GM21737 (cell line): ENCODE results near the gene DNAJC4.
"Not testable (repeated sequence)": the region's sequence is repeated elsewhere in the genome, so short reads cannot be mapped to it uniquely, and the experiment has no call there.

Source experiments
- ATAC-seq: cut with Tn5 transposase; IDR thresholded peaks from one replicate; pipeline ENCODE4 v1.9.1; 2021; ENCODE audit warnings: mild to moderate bottlenecking, moderate library complexity; ENCODE audit not compliant: unreplicated experiment

DNAJC4 gene

DNA sequence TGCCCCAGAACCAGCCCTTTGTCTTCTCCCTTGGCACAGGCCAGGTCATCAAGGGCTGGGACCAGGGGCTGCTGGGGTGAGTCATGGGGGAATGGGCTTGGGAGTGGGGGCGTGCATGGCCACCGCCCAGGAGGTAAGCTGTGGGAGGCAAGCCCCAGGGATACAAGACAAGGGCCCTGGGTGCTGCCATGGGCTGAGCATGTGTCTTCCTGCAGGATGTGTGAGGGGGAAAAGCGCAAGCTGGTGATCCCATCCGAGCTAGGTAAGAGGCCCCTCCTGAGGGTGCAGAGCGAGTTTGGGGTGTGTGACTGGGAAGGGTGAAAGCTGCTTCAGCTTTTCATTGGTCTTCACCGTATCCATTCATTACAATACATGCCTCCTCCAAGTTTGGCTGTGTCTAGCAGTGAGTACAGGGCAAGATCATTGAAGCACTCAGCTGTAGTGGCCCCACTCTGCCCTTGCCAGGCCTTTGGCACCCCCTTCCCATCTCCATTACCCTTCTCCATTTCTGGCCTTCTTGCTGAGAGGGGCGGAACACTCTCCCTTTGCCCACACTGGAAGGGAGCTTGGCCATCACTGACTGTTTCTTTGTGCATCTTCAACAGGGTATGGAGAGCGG lies 13.0 kb downstream of the DNAJC4 start:
- ATAC-seq, result no peak

DNA sequence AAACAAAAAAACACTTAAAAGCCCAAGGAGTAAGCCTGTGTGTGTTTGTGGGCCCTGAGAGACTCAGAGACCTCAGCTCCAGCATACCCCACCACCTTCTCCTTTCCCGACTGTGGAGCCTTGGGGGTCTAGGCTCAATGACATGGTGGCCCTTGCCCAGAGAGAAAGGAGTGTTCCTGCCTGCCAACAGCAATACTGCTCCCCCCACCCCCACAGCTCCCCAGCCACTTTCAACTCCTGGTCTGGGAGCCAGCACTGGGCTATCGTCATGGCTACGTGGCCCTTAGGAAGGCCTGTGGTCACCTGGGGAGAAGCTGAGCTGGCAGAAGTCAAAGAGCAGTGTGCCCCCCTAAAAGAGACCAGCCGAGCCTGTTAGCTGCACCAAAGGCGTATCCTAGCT lies 13.8 kb downstream of the DNAJC4 start:
- no peak for ATAC-seq

DNA sequence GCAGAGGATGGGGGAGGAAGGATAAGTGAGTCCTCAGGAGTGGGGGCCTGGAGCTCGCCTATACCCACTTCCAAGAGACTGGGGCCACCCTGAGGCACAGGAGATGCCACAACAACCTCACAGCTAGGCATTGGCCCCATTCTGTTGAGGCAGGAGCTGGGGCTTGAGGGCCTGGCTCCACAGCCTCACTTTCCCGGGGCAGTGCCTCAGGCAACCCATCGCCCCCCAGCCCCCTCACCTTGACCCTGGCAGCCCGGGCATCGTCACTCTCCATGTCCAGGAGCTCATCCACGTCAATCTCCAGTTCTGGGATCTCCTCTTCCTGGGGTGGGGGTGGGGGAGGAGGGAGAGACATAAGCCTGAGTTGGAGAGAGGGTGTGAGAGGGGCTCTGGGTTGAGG lies 14.6 kb downstream of the DNAJC4 start:
- no peak for ATAC-seq

DNA sequence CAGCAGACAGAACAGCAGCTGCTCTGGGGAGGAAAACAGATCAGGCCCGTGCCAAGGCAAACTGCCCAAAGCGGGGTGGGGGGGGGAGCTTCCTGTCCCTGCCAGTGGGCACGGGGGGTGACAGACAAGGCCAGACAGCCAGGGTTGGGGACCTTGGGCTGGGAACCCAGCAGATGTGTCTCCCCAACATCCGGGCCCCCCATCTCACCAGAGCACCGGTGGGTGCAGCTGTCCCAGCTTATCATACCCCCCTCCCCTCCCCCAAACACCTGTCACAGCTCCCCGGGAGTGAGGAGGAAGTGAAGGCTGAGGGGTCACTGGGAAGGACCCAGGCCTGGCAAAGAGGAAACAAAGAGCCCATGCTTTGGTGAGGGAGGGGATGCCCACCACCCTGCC lies 15.1 kb downstream of the DNAJC4 start:
- no peak for ATAC-seq

DNA sequence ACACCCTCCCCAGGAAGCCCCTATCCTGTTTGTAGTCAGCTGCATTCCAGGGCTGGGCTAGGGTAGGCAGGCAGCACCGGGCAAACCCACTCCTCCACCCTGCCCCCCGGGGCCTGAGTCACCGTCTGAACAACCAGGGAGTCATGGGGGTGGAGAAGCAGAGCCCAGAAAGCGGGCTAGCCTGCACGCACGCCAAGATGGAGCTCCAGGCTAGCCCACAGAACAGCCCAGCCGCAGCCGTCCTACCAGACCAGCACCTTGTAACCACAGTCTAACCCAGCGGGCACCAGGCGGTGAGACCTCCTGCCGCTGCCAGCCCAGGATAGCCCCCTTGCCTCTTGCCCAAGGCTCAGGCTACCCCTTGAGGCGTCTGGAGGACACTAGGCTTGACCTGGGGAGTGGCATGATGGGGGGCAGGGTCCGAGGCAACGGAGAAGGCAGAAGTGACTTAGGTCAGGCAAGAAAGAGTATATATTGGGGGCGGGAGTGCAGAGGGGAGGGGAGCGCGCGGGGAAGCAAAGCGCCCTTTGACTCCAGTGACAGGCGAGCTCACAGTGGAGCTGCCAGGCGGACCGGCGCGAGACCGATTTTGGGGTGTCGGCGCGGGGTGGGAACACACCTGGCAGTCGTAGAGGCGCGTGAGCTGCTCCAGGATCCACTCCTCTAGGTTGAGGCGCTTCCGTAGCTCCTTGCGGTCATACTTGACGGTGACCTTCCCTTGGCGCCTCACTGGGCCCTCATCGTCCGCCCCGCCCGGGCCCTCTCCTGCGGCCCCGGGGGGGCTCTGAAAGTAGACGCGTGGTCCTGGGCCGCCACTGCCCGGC lies 15.7 kb downstream of the DNAJC4 start:
- ATAC-seq, result no peak

DNA sequence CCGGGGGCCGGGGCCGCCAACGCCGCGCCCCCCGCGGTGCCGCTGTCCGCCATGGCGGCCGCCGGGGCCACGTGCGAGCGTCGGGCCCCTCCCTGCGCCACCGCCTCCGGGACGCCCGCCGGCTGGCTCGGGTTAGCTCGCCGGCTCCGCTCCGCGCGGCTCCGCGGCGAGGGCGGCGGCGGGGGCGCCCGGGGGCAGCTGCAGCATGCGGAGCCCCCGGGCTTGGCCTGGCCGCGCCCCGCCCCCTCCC lies 16.2 kb downstream of the DNAJC4 start:
- ATAC-seq, result not testable (repeated sequence)

DNA sequence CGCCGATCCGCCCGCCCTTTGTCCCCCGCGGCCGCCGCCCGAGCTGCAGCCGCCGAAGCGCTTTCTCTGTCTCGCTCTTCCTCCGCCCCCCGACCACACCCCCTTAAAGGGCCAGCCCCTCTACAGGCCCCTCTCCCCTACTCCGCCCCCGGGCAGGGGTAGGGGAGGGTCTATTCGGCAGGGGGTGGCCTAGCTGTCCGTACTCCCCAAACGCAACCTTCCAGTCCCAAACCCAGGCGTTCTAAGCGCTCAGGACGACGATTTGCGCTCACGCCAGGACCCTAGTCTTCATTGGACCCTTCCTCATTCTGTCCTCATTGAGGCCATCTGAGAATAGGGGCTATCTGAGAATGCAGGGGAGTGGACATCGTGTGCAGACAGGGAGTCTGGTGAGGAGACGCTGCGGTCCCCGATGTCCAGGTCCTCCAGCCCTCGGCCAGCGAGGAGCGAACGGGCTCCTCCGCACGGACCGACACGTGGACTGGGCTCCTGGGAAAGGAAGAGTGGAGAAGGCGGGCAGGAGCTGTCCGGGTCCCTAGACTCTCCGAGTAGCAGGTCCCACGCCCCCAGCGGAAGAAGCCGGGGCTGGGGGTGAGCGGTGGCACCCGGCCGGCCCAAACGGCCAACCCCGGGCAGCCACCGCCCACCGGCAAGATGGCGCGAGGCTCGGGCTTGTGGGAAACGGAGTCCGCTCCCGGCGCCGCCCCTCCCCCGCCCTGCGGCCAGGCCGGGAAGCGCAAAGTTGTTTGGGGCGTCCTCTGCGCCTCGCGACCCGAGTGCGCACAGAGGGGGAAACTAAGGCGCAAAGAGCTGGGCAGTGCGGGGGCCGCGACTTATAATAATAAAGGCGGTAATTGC lies 16.8 kb downstream of the DNAJC4 start, which contains the start of gene PPP1R14B:
Gene PPP1R14B (minus strand): TSS at position 73 of the 858 bp plus-strand sequence. CDS start 270 bp downstream, outside the sequence.
- ATAC-seq, result no peak

DNA sequence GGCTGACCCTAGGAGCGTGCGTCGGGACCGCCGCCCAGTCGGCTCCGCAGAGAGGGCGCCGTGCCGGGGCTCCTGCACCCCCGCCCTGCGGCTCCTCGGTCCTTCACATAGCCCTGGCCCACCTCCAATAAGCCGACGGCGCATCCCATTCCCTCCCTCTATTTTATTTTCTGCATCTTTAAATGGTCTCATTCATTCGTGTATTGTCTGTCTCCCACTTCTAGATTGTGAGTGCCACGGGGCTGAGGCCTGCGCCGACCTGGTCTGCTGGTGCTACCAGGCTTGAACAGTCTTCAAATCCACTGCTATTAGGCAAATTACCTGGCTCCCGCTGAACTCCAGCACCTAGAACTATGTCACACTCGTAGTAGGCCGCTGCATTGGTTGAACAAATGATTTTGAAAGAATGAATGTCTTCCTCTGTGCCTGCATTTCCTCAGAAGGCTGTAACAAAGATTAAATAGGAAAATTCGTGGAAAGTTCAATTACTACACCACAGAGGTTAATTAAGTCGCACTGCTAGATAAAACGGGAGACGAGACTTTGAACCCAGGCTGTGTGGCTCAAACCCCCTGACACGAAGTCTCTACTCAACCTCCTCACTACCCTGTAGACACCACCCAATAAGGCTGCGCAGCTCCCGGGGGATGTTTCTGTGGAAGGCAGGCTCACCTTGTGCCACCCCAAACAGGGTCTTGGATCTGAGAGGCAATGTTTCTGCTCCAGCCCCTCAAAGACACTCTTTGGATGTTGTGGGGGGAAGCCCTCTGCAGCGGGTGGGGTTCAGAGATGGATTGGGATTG lies 17.6 kb downstream of the DNAJC4 start:
- no peak for ATAC-seq

DNA sequence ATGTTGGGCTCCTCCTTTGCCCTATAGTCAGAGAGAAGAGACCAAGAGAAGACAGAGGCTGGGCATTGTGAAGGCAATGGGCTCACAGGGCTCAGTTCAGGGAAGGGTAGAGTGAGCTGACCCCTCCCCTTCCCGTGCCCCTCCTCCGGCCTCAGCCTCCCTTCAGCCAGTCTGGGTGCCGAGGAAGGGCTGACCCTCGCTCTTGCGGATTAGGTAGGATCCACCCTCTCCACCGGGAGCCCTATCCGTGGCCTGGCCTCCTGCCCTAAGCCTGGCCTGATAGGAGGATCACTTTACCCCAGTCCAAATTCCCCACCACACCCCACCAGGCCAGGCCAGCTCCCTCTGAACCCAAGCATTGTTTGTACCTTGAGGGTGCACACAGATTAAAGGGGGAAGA lies 18.2 kb downstream of the DNAJC4 start:
- no peak for ATAC-seq

DNA sequence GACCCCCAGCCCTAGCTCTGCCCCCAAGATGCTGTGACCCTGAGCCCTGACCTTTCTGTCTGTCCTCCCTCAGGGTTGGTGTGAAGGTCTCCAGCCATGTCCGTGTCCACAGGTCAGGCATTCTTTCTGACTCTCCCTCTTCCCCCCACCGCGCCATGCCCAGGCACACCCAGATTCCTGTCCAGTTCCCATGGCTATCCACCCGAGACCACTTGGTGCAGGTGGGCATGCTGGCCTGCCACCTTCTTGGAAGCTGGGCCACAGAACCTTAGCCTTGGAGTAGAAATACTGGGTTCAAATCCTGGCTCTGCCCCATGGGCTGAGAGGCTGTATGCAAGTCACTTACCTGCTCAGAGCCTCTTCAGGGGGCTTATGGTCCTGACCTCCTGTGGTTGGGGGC lies 18.7 kb downstream of the DNAJC4 start:
- no peak for ATAC-seq

DNA sequence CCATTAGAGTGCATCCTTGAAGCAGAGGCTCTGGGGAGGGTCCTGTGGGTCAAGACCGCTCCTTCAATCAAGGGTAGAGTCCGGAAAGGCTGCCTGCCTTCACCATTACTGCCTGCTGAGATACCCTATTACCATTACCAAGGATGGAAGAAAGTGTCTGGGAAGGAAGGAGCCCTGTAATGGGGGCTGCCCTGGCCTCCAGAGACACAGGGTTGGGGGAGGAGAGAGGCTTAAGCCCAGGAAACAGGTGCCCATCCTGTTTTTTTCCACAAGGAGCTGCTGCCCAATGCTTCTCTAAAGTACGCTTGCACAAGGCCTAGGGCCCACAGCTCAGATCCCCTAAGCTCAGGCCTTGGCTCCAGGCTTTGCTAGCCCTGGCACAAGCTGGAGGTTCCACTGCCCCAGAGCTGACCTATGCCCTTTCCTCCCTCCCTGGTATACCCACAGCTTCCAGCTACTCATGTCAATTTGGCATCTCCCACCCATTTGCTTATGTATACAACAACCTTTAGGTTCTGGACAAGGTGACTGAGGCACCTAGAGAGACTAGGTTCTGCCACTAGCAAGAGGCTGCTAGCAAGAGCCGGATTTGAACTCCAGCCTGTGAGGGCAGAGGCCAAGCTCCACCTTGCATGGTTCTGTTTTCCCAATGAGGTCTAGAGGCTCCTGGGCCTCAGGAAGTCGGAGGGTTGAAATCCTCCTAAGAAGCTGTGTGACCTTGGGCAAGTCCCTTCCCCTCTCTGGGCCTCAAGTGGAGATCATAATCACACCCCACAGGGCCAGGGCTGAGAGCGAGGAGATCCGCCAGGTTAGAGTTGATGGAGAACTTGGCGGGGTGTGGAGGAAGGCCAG lies 19.4 kb downstream of the DNAJC4 start:
- ATAC-seq, result no peak

DNA sequence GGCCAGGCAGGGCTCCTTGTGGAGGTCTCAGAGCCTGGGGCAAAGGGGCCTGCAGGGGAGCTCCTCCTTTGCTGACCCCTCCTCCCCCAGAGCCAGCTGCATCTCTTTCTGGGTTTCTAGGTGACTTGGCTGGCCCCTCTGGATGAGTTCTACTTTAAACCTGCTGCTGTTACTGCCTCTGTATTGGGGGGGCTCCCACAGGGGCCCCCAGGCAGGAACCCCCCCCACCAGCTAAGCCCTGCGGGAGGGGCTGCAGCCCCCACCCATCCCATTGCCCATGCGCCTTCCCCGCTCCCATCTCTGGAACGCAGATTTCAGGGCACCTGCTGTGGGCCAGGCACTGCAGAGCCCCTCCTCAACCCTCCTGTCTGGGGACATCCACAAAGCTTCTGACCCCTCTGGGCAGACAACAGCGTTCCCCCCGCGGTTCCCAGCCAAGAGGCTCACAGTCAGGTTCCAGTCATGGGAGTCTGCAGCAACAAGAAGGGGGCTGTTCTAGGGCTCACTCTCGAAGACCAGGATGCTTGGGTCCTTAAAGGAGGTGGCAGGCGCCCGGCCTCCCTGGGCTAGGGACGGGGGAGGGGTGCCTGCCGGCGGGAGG lies 20.2 kb downstream of the DNAJC4 start:
- no peak for ATAC-seq

DNA sequence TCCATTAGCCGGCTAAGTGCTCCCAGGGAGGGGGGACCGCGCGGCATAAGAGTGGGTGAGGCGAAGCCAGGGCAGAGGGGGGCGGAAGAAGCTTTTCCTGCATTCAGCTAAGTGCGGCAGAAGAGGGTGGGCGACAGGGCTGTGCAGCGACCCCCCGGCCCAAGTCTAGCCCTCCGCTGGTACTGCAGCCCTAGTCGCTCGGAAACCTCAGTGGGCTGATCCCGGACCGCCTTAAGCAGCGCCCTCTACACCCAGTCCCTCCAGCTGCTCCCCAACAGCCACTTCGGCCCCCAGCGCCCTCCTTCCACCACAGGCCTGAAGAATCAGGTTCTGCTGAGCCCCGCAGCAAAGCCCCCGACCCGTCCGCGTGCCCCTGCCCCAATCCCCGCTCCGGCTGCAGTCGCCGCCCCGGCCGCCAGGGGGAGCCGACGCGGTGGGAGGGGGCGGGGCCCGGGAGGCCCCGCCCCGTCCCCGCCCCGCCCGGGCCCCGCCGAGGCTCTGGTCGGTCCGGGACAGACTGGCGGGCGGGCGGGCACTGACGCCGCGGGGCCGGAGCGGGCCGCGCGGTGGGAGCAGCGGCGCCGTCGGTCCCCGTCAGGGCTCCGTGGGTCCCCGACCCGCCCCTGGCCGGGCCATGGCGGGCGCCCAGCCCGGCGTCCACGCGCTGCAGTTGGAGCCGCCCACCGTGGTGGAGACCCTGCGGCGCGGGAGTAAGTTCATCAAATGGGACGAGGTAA lies 20.8 kb downstream of the DNAJC4 start, which contains the start of gene PLCB3:
Gene PLCB3 (plus strand): TSS at position 515 of the 737 bp plus-strand sequence. CDS start 120 bp downstream, at position 635.
- no peak for ATAC-seq

DNA sequence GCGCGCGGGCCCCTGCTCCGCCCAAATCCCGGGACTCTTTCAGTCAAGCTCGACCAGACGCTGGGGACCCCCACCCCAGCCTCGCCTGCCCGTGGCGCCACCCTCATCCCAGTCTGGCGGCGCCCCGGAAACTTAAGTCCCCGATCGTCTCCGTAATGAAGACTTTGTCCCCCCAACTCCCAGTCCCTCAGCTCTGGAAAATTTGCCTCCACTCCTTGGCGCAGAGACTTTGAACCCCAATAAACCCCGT lies 21.3 kb downstream of the DNAJC4 start:
- no peak for ATAC-seq

DNA sequence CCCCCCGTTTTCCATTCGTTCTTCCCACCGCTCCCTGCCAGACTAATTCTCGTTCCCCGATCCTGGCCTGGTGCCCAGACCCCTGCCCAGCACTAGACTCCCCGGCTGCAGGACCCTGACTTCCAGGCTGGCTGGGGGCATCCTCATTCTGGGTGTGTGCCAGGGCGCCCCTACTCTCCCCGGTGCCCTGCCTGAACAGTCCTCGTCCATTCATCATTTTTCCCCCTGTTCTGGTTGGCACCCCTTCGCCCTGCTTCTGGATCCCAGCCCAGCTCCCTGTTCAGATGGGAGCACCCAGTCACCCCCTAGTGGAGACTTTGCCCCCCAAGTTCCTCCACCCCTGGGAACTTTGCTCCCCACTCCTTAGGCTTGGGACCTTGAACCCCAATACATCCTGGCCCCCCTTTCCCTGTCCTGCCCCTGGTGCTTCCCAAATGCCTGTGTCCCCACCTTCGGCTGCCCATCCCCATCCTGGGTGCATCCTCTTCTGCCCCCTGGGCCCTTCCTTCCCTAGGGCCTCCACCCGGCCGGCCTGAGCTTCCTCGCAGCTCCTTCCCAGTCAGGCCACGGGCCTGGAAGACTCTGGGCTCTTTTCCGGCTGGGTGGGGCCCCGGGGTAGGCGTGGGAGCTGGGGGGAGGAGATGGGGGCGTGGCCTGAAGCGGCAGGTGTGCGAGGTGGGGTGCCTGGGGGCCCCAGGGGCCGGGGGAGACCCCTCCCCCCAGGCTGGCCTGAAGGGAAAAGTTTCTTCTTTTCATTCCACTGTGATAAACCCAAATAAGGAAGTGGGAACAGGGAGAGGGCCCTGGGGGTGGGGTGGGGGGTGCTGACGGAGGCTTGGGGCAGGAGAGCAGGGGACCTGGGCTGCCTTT lies 21.9 kb downstream of the DNAJC4 start:
- ATAC-seq, result no peak

DNA sequence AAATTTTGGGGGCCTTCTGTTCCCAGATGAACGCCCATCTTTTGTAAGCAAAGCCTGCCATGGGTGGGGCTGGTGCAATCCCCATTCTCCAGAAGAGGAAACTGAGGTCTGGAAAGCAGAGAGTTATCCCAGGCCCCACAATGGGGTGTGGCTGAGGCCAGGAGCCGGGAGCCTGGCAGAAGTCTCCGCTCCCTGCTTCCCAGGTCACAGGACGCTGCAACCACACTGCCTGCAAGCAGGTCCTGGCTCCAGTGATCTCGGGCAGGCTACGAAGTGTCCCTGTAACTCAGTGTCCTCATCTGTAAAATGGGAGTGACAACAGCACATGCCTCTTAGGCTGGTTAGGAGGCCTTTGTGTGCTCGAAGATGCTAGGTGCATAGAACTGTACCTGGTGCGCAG lies 22.7 kb downstream of the DNAJC4 start:
- no peak for ATAC-seq

DNA sequence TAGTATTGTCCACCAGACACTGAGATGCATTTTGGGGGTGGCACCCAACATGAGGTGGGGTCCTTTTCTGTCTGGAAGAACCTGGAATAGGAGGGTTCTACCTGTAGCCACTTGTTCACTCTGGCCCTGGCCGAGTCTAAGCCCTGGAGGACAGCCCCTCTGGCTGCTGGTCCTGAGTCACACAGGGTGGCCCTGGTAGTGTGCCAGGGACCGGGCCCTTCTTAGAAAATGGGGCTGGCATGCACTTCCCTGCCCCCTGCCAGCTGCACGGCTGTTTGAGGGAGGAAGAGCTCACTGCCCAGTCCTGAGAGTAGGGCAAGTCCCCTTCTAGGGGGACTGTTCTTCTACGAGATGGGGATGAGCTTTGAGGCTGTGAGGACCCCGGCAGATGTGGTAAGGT lies 23.1 kb downstream of the DNAJC4 start:
- no peak for ATAC-seq

DNA sequence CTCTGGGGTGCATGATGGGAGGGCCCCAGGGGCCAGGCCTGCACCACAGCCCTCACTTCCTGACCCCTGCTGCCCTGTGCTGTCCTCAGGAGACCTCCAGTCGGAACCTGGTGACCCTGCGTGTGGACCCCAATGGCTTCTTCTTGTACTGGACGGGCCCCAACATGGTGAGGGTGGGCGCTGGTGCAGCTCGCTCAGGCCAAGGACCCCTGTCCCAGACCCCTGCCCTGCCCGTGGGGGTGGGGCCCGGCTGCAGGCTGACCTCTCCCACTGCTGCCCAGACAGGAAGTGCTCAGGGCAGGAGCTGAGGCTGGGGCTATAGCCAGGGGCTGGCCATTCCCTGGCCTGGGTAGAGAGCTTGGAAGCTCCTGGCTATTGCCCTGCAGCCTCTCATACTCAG lies 24.0 kb downstream of the DNAJC4 start:
- ATAC-seq, result no peak
